Upper lobe of left lung (tissue), 4 donors: ENCODE results near the gene KLC1.

Experiments
- CTCF ChIP-seq, 6 experiments: fragments of 450-650 bp in 4 of 6; fragments of 200-600 bp in 2 of 6; sonication (generic) in 2 of 6; IDR thresholded peaks; one replicate each; pipeline ENCODE4 v1.5.1; 2016 to 2019; ENCODE audit warnings: antibody characterized with exemption in 6 of 6
- POLR2A ChIP-seq, 4 donors: fragments of 450-650 bp; IDR thresholded peaks; one replicate each; pipeline ENCODE4 v1.5.1; 2016 to 2017; ENCODE audit warnings: antibody characterized with exemption in 4 of 4, mild to moderate bottlenecking in 2 of 4
- POLR2AphosphoS5 ChIP-seq, 2 donors: sonication (generic); formaldehyde crosslinking; IDR thresholded peaks; one replicate each; pipeline ENCODE4 v1.5.1; 2017; ENCODE audit warnings: antibody characterized with exemption in 2 of 2

GRCh38 chr14:103713304-103714062 is 84.5 kb downstream of the KLC1 start:
- no peak for TF ChIP-seq CTCF (IDR thresholded peaks at IDR 0.05)
- TF ChIP-seq POLR2AphosphoS5 (IDR thresholded peaks at IDR 0.05), result no peak
- no peak for TF ChIP-seq POLR2A (IDR thresholded peaks at IDR 0.05)
